GM23338 (cell line): Measurements from ENCODE around the gene KHDC1.

ENCODE experiments used
- CREB1 ChIP-seq: fragments of 250-450 bp; sonication (Bioruptor Pico); IDR thresholded peaks from 2 replicates; pipeline ENCODE4 v1.5.0; 2020; ENCODE audit warnings: low read depth, mild to moderate bottlenecking, moderate library complexity
- CTCF ChIP-seq, 2 experiments: fragments of 200-600 bp in 1 of 2; sonication (generic) in 1 of 2; conservative IDR thresholded peaks; 2 replicates each; pipeline versions ENCODE4 v1.5.1 to v1.6.1; 2016 to 2017; ENCODE audit warnings: antibody characterized with exemption in 2 of 2, low read depth in 2 of 2, mild to moderate bottlenecking in 2 of 2, moderate library complexity in 1 of 2
- EZH2 ChIP-seq: fragments of 200-600 bp; sonication (generic); IDR thresholded peaks from one replicate; pipeline ENCODE4 v1.8.0; 2017; ENCODE audit warnings: antibody characterized with exemption, mild to moderate bottlenecking, low read depth; ENCODE audit not compliant: unreplicated experiment
- EZH2phosphoT487 ChIP-seq: fragments of 200-600 bp; sonication (generic); IDR thresholded peaks from one replicate; pipeline ENCODE4 v1.8.1; 2018; ENCODE audit warnings: antibody characterized with exemption; ENCODE audit not compliant: unreplicated experiment
- NANOG ChIP-seq: IDR thresholded peaks from 2 replicates; pipeline ENCODE4 v1.6.1; 2016; ENCODE audit warnings: antibody characterized with exemption, borderline replicate concordance
- POLR2AphosphoS5 ChIP-seq: IDR thresholded peaks from 2 replicates; pipeline ENCODE4 v1.6.1; 2016; ENCODE audit warnings: antibody characterized with exemption, low read depth
- ZNF331 ChIP-seq: fragments of 250-450 bp; sonication (Bioruptor Pico); IDR thresholded peaks from 2 replicates; pipeline ENCODE4 v1.5.0; 2020; ENCODE audit warnings: low read depth, mild to moderate bottlenecking, moderate library complexity
- ZNF462 ChIP-seq: fragments of 250-450 bp; sonication (Bioruptor Pico); IDR thresholded peaks from 2 replicates; pipeline ENCODE4 v1.5.0; 2020; ENCODE audit warnings: mild to moderate bottlenecking, moderate library complexity
- TF ChIP-seq, protein P1 (sequence below): IDR thresholded peaks from one replicate; pipeline ENCODE4 v1.6.1; 2018; ENCODE audit warnings: antibody characterized with exemption; ENCODE audit not compliant: unreplicated experiment

- TF ChIP-seq, protein P1, sequence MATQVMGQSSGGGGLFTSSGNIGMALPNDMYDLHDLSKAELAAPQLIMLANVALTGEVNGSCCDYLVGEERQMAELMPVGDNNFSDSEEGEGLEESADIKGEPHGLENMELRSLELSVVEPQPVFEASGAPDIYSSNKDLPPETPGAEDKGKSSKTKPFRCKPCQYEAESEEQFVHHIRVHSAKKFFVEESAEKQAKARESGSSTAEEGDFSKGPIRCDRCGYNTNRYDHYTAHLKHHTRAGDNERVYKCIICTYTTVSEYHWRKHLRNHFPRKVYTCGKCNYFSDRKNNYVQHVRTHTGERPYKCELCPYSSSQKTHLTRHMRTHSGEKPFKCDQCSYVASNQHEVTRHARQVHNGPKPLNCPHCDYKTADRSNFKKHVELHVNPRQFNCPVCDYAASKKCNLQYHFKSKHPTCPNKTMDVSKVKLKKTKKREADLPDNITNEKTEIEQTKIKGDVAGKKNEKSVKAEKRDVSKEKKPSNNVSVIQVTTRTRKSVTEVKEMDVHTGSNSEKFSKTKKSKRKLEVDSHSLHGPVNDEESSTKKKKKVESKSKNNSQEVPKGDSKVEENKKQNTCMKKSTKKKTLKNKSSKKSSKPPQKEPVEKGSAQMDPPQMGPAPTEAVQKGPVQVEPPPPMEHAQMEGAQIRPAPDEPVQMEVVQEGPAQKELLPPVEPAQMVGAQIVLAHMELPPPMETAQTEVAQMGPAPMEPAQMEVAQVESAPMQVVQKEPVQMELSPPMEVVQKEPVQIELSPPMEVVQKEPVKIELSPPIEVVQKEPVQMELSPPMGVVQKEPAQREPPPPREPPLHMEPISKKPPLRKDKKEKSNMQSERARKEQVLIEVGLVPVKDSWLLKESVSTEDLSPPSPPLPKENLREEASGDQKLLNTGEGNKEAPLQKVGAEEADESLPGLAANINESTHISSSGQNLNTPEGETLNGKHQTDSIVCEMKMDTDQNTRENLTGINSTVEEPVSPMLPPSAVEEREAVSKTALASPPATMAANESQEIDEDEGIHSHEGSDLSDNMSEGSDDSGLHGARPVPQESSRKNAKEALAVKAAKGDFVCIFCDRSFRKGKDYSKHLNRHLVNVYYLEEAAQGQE, result no peak
- no peak for TF ChIP-seq CTCF (conservative IDR thresholded peaks at IDR 0.05; ENCODE audit: low read depth in 2 of 2)
- no peak for TF ChIP-seq EZH2
- no peak for TF ChIP-seq POLR2AphosphoS5
- TF ChIP-seq EZH2phosphoT487, result no peak
- no peak for TF ChIP-seq ZNF462
- no peak for TF ChIP-seq ZNF331 (CRISPR knock-in tag)
- no peak for TF ChIP-seq CREB1
- no peak for TF ChIP-seq NANOG
Observed at GRCh38 chr6:73194744-73195143, 68.3 kb downstream of the KHDC1 start.
